Measurements from ENCODE around the gene GRIN3B. TPM values are rescaled to one million over a fixed set of nuclear protein-coding genes. Genes with fewer than 3 reads are reported as not detected.
A peak's percentile ranks its signal among the peaks of the same experiment; 100 is the strongest.

The GRIN3B gene
- total and polyA plus RNA-seq, 7 donors: 0.04 to 0.14 TPM; not detected in 5

DNA sequence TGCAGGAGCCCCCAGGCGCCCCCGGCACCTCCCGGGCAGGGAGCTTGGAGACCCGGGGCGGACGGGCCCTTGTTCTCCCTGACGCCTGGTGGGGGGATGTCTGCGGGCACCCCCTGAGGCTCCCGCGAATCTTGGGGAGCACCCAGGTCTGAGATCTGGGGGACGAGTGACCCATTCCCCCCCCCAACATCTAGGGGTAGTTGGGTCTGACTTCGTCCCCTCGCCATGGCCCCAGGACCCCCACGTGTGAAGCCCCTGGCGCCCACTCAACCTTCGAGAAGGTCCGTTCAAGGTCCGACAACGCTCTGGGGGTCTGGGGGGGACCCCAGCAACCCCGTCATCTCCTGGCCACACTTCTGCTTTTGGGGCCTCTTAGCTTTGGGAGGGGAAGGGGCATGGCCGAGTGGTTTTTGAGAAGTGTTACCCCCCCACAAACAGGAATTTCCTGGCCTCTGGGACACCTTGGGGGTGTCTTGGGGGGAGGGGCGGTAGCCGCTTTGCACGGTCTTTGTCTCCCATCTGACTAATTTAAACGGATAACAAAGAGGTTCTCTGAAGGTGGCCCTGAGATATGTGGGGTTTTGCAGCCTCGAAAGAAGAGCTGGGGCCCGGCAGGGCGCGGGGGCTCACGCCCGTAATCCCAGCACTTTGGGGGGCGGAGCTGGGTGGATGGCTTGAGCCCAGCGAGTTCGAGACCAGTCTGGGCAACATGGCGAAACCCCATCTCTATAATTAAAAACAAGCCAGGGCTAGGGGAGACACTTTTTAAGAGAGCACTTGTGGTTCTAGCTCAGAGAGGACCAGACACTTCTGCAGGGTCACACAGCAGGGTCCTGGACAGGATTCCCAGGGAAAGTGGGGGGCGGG, 26.8 kb downstream of the GRIN3B start:
- H3K4me1 ChIP-seq: peaks cover 0 to 56% (median 39%) of the 10 kb centered on the region in 4 donors
- H3K27me3 ChIP-seq: no peaks in the 10 kb centered on the region
- peaks cover 2 to 5% (median 4%) of the 10 kb centered on the region in 4 donors for H3K36me3 ChIP-seq
- intact Hi-C loops (cut with DNase I): loop anchor here (5.0 kb wide), 1 partner anchor 70 kb away; the partner anchor contains the start of gene POLR2E
- 1 to 2% methylated on average over 36 of the region's 36 CpGs for WGBS, 2 donors
- no peak for DNase-seq
- H3K4me3 ChIP-seq: peak overlapping the region; percentile 82 to 100 (median 90)
- TF ChIP-seq EP300 (IDR thresholded peaks at IDR 0.05) (no peak), POLR2AphosphoS5 (IDR thresholded peaks at IDR 0.05) (no peak), POLR2A (IDR thresholded peaks at IDR 0.05) (no peak)
- TF ChIP-seq, protein P1, sequence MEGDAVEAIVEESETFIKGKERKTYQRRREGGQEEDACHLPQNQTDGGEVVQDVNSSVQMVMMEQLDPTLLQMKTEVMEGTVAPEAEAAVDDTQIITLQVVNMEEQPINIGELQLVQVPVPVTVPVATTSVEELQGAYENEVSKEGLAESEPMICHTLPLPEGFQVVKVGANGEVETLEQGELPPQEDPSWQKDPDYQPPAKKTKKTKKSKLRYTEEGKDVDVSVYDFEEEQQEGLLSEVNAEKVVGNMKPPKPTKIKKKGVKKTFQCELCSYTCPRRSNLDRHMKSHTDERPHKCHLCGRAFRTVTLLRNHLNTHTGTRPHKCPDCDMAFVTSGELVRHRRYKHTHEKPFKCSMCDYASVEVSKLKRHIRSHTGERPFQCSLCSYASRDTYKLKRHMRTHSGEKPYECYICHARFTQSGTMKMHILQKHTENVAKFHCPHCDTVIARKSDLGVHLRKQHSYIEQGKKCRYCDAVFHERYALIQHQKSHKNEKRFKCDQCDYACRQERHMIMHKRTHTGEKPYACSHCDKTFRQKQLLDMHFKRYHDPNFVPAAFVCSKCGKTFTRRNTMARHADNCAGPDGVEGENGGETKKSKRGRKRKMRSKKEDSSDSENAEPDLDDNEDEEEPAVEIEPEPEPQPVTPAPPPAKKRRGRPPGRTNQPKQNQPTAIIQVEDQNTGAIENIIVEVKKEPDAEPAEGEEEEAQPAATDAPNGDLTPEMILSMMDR (IDR thresholded peaks at IDR 0.05): no peak
- no peaks in the 10 kb centered on the region for H3K9me3 ChIP-seq
- peak overlapping the region; percentile 95 to 100 (median 98) for H3K27ac ChIP-seq

GRCh38 chr19:1027650-1028061, 27.4 kb downstream of the GRIN3B start:
- H3K4me3 ChIP-seq: peak overlapping the region; percentile 82 to 100 (median 90)
- WGBS, 2 donors: 1 to 2% methylated on average over 16 of the region's 16 CpGs
- H3K27ac ChIP-seq: peak overlapping the region; percentile 95 to 100 (median 98)
- DNase-seq: no peak
- H3K9me3 ChIP-seq: no peaks in the 10 kb centered on the region
- TF ChIP-seq, protein P1 (IDR thresholded peaks at IDR 0.05): no peak
- TF ChIP-seq POLR2A (IDR thresholded peaks at IDR 0.05) (no peak), POLR2AphosphoS5 (IDR thresholded peaks at IDR 0.05) (no peak), EP300 (IDR thresholded peaks at IDR 0.05) (no peak)
- H3K4me1 ChIP-seq: peaks cover 0 to 50% (median 32%) of the 10 kb centered on the region in 4 donors
- intact Hi-C loops (cut with DNase I): loop anchor here (5.0 kb wide), 1 partner anchor 70 kb away; the partner anchor contains the start of gene POLR2E
- H3K27me3 ChIP-seq: no peaks in the 10 kb centered on the region
- H3K36me3 ChIP-seq: peaks cover 9 to 11% (median 11%) of the 10 kb centered on the region in 4 donors

DNA sequence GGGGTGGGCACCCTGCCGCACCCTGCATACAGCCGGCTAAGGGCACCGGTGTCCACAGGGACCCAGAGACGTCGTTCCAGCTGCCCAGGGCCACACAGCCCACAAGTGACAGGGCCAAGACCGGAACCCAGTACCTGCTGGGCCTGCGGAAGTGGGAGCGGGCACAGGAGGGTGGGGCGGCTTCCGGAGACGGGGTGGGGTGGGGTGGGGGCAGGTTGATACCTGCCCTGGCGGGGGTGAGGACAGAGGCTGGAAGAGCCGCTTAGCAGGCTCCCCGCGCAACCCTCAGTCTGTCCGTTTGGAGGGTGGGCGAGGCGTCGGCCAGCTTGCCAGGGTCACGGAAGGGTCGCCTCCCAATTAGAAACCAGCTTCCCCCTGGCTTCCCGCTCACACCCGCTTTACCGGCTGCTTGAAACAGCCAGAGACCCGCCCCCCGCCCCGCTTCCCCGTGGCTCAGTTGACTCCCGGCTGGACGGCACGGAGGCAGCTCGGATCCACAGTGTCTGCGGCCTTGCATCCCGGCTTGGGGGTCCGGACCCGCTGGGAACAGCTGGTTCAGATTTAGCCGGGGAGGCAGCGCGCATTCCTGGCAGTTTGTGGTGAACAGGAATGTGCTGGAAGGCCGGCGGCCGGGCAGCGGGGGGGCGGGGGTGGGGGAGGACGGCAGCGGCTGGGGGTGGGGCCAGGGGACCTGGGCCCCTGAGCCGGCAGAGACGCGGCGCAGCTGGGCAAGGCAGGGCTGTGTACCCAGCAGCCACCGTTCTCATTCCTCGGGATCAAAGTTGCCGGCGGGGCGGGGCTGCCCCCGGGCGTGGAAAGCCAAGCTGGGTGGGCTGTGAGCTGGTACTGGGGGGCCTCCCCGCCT, 28.1 kb downstream of the GRIN3B start:
- 1 to 2% methylated on average over 58 of the region's 58 CpGs for WGBS, 2 donors
- intact Hi-C loops (cut with DNase I): loop anchor here (5.0 kb wide), 1 partner anchor 69 kb away; the partner anchor contains the start of gene POLR2E
- peak; percentile 88 for DNase-seq

More for the DNA sequence above, 28.1 kb downstream of the GRIN3B start:
- H3K27ac ChIP-seq: peak overlapping the region; percentile 95 to 100 (median 98)
- H3K9me3 ChIP-seq: no peaks in the 10 kb centered on the region
- peaks cover 0 to 43% (median 29%) of the 10 kb centered on the region in 4 donors for H3K4me1 ChIP-seq
- H3K27me3 ChIP-seq: no peaks in the 10 kb centered on the region
- H3K4me3 ChIP-seq: peak overlapping the region; percentile 82 to 100 (median 90)
- H3K36me3 ChIP-seq: peaks cover 15 to 18% (median 17%) of the 10 kb centered on the region in 4 donors
- TF ChIP-seq, protein P1 (IDR thresholded peaks at IDR 0.05): no peak
- TF ChIP-seq EP300 (IDR thresholded peaks at IDR 0.05) (no peak), POLR2AphosphoS5 (IDR thresholded peaks at IDR 0.05) (peak; percentile 40 to 63 (median 44)), POLR2A (IDR thresholded peaks at IDR 0.05) (no peak)

Data from sigmoid colon (tissue), 7 donors.